Measurements from ENCODE around the gene UBE2M. TPM values are rescaled to one million over a fixed set of nuclear protein-coding genes. Genes with fewer than 3 reads are reported as not detected.

Gene UBE2M
- total and polyA plus RNA-seq, 4 experiments from 2014 or later: 12.4 to 58.3 (median 39.5) TPM

DNA sequence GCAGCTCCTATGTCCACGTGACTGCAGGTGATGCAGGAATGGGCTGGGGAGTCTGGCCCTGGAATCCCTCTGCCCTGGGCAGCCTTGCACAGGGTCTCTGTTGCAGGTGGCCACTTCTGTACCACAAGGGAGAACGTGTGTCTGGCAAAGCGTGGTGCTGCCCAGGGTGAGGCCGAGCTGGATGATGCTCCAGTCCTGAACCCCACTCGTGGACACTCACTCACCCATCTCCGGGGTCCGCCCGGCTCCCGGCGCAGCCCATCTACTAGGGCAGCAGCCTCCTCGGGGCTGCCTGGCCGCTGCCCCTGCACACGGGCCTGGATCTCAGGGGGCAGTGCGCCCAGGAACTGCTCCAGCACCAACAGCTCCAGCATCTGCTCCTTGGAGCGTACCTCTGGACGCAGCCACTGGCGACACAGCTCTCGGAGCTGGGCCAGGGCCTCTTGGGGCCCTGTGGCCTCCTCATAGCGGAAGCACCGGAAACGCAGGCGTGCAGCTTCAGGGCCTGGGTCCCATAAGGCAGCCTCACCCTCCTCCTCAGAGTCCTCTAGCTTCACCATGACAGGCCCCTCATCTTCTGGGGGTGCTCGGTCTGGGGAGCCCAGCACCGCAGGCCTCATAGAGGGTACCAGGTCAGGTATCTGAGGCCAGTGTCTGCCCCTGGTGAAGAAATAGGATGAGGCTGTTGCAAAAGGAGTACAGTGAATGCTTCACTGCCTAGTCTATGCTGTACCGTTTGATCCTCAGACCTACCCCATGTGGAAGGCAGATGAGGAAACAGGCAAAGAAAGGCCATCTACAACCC, 12.6 kb upstream of the UBE2M start:
- no peaks in the 10 kb centered on the region for H3K36me3 ChIP-seq (ENCODE audit: insufficient read depth, low read length)
- peak in 1 of 5 donors; percentile 38 for DNase-seq
- peaks cover 0 to 2% (median 0%) of the 10 kb centered on the region in 8 donors for H3K9me3 Mint-ChIP-seq
- peak overlapping the region in 2 of 7 donors; percentile 96 to 100 for H3K27ac Mint-ChIP-seq
- no peak overlapping the region for H3K4me3 ChIP-seq (ENCODE audit: low read length in 2 of 2)
- H3K27me3 ChIP-seq (ENCODE audit: insufficient read depth, low read length): no peaks in the 10 kb centered on the region
- intact Hi-C loops (cut with micrococcal nuclease): no loop called here
- ChIA-PET POLR2A (ENCODE audit: partially characterized antibody) (interaction anchor here (1.3 to 4.6 kb wide), 6 partner anchors 8 to 51 kb away, joined by 3 to 47 read pairs (median 38); partner anchors contain the start of genes CHMP2A, TRIM28, UBE2M and ZBTB45), CTCF (ENCODE audit: partially characterized antibody) (interaction anchor here (2.4 kb wide), 1 partner anchor 50 kb away, joined by 10 read pairs; the partner anchor contains the start of gene ZBTB45)
- H3K4me1 Mint-ChIP-seq: peaks cover 14 to 36% (median 26%) of the 10 kb centered on the region in 4 donors
- peaks cover 0 to 29% of the 10 kb centered on the region in 2 donors for H3K36me3 Mint-ChIP-seq
- H3K4me1 ChIP-seq (ENCODE audit: insufficient read depth, low read length): peaks cover 27% of the 10 kb centered on the region
- no peak overlapping the region for H3K27ac ChIP-seq (ENCODE audit: low read depth, low read length)
- H3K9me3 ChIP-seq (ENCODE audit: control insufficient read depth in 1 of 2, low read length in 2 of 2): no peaks in the 10 kb centered on the region
- no peak overlapping the region for H3K4me3 Mint-ChIP-seq
- H3K27me3 Mint-ChIP-seq: no peaks in the 10 kb centered on the region

DNA sequence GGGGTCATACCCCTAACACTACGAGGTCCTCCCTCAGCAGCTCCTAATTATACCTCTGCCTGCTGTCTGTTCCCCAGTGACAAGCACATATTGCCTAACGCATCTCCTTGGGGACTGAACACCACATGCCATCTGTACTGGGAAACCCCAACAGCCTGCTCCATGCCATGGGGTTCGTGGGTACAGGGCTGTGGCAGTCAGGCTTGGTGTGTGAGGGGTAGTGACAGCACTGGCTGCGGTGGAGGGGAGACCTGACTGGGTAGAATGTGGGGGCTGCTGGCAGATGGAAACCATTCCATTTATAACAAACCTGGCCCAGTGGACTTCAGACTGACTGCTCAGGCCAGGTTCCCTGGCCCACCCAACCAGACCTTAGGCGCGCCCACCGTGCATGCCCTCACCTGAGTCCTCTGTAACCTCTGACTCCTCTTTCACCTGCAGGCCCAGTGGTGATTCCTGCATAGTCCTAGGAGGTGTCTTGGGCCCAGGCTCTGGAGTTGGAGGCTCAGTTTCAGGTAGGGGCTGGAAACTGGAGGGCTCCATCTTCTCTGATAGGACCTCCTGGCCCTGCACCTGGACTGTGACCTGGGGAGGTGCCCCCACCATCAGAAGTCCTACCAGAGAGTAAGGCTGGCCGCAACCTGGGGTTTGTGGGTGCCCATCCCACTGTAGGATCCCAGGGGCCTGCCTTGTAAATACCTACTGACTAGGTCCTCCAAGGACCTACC, 11.7 kb upstream of the UBE2M start:
- POLR2A ChIA-PET (ENCODE audit: partially characterized antibody): interaction anchor here (1.2 to 4.6 kb wide), 4 partner anchors 7 to 50 kb away, joined by 6 to 47 read pairs (median 43); partner anchors contain the start of genes CHMP2A and ZBTB45
- no peaks in the 10 kb centered on the region for H3K36me3 ChIP-seq (ENCODE audit: insufficient read depth, low read length)
- peaks cover 0 to 23% of the 10 kb centered on the region in 2 donors for H3K36me3 Mint-ChIP-seq
- intact Hi-C loops (cut with micrococcal nuclease): no loop called here
- no peak overlapping the region for H3K27ac ChIP-seq (ENCODE audit: low read depth, low read length)
- H3K4me3 Mint-ChIP-seq: no peak overlapping the region
- no peak overlapping the region for H3K4me3 ChIP-seq (ENCODE audit: low read length in 2 of 2)
- no peaks in the 10 kb centered on the region for H3K9me3 ChIP-seq (ENCODE audit: control insufficient read depth in 1 of 2, low read length in 2 of 2)
- no peaks in the 10 kb centered on the region for H3K27me3 Mint-ChIP-seq
- H3K4me1 ChIP-seq (ENCODE audit: insufficient read depth, low read length): peaks cover 23% of the 10 kb centered on the region
- DNase-seq: no peak
- peaks cover 12 to 31% (median 23%) of the 10 kb centered on the region in 4 donors for H3K4me1 Mint-ChIP-seq
- H3K27me3 ChIP-seq (ENCODE audit: insufficient read depth, low read length): no peaks in the 10 kb centered on the region
- peaks cover 0 to 2% (median 0%) of the 10 kb centered on the region in 8 donors for H3K9me3 Mint-ChIP-seq
- peak overlapping the region in 4 of 7 donors; percentile 8 to 79 (median 38) for H3K27ac Mint-ChIP-seq
- CTCF ChIA-PET (ENCODE audit: partially characterized antibody): no interaction called here

DNA sequence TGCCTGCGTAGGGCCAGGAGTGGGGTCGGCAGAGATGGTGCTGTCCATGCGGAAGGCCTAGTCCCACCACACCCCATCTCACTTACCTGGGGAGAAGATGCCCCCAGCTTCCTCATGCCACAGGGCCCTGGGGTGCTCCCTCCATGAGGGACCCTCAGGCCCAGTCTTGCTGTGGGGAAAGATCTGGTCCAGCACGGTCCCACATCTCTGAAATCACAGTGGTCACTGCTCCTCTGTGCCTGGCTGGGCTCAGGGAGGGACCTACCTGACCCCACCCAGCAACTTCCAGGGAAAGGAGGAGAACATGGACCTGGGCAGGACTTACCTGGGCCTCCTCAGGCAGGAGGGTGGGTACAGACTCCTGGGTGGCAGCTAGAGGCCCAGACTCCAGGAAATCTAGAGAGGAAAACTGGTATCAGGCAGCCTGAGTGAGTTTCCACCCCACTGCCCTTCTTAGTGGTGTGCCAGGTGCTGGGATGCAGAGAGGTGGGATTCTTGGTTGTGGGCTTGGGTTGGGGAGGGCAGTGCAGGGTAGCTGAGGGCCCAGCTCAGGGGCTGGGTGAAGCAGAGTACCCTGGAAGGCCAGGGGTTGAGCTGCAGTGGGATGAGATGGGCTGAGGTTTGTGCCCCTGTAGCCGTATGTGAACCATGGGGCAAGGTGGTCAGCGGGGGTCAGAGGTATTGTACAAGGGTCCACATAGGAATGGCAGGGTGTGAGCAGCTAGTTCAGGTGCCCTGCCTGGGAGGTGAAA, 11.0 kb upstream of the UBE2M start:
- intact Hi-C loops (cut with micrococcal nuclease): no loop called here
- peak overlapping the region in 1 of 8 donors; percentile 35 for H3K4me3 Mint-ChIP-seq
- POLR2A ChIA-PET (ENCODE audit: partially characterized antibody): interaction anchor here (1.2 to 4.6 kb wide), 3 partner anchors 9 to 19 kb away, joined by 6 to 41 read pairs (median 7); partner anchors contain the start of gene CHMP2A

DNA sequence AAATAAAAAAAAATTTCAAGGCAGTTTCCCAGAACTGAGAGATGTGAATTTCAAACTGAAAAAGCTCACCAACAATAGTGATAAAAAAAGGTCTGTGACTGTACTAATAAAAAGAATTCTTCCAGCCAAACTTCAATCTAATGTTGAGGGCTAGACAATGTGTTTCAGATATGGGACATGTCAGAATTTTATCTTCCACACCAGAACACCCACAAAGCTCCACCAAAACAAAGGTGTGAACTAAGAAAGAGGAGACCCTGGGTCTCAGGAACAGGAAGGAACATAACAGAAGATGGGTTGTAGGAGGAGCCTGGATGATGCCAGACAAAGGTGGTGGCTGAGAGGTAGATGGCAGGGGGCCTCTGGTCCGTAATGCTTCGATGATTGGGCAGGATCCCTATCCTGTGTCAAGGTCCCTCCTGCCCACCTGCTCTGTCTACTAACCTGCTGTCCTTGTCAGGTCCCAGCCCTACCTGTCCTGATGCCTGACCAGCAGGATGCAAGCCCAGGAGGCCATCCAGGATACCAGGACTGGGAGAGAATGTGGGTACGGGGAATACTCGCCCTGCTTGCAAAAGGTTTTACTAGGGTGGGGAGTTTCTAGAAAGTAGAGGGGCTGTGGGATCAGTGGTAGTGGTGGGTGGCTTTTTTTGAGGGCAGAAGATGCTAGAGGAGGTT, 10.2 kb upstream of the UBE2M start:
- POLR2A ChIA-PET (ENCODE audit: partially characterized antibody): interaction anchor here (0.9 to 4.6 kb wide), 3 partner anchors 14 to 18 kb away, joined by 4 to 41 read pairs (median 7); partner anchors contain the start of gene CHMP2A
- no peaks in the 10 kb centered on the region for H3K9me3 ChIP-seq (ENCODE audit: control insufficient read depth in 1 of 2, low read length in 2 of 2)
- H3K4me1 ChIP-seq (ENCODE audit: insufficient read depth, low read length): peaks cover 19% of the 10 kb centered on the region
- Mint-ChIP-seq H3K9me3 (peaks cover 0 to 1% (median 0%) of the 10 kb centered on the region in 8 donors), H3K4me3 (no peak overlapping the region), H3K27me3 (no peaks in the 10 kb centered on the region), H3K36me3 (peaks cover 0 to 21% of the 10 kb centered on the region in 2 donors), H3K27ac (peak overlapping the region in 5 of 7 donors; percentile 4 to 77 (median 35)), H3K4me1 (peaks cover 11 to 32% (median 22%) of the 10 kb centered on the region in 4 donors)
- CTCF ChIA-PET (ENCODE audit: partially characterized antibody): interaction anchor here (1.2 kb wide), 1 partner anchor 13 kb away, joined by 3 read pairs; the partner anchor contains the start of gene CHMP2A
- H3K27ac ChIP-seq (ENCODE audit: low read depth, low read length): no peak overlapping the region
- no peak for DNase-seq
- no peak overlapping the region for H3K4me3 ChIP-seq (ENCODE audit: low read length in 2 of 2)
- intact Hi-C loops (cut with micrococcal nuclease): no loop called here
- no peaks in the 10 kb centered on the region for H3K27me3 ChIP-seq (ENCODE audit: insufficient read depth, low read length)
- no peaks in the 10 kb centered on the region for H3K36me3 ChIP-seq (ENCODE audit: insufficient read depth, low read length)

More for the DNA sequence above, 11.0 kb upstream of the UBE2M start:
- Histone ChIP-seq H3K4me1 (ENCODE audit: insufficient read depth, low read length) (peaks cover 19% of the 10 kb centered on the region), H3K36me3 (ENCODE audit: insufficient read depth, low read length) (no peaks in the 10 kb centered on the region), H3K4me3 (ENCODE audit: low read length in 2 of 2) (no peak overlapping the region), H3K27ac (ENCODE audit: low read depth, low read length) (no peak overlapping the region), H3K27me3 (ENCODE audit: insufficient read depth, low read length) (no peaks in the 10 kb centered on the region), H3K9me3 (ENCODE audit: control insufficient read depth in 1 of 2, low read length in 2 of 2) (no peaks in the 10 kb centered on the region)
- no peak for DNase-seq
- Mint-ChIP-seq H3K9me3 (peaks cover 0 to 2% (median 0%) of the 10 kb centered on the region in 8 donors), H3K36me3 (peaks cover 0 to 23% of the 10 kb centered on the region in 2 donors), H3K4me1 (peaks cover 12 to 32% (median 22%) of the 10 kb centered on the region in 4 donors), H3K27me3 (no peaks in the 10 kb centered on the region), H3K27ac (peak overlapping the region in 3 of 7 donors; percentile 8 to 79 (median 23))
- CTCF ChIA-PET (ENCODE audit: partially characterized antibody): no interaction called here

DNA sequence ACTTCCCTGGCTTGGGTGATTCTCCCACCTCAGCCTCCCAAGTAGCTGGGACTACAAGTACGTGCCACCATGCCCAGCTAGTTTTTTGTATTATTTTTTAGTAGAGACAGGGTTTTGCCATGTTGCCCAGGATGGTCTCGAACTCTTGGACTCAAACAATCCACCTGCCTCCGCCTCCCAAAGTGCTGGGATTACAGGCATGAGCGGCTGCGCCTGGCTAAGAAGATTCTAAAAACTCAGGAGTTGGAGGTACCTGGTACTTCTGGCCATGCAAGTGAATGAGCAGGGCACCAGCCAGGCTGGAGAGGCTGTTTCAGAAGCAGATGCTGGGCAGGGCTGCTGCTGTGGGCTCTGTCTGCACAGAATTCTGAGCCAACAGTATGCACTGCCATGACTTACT, 8.6 kb upstream of the UBE2M start:
- H3K4me1 Mint-ChIP-seq: peaks cover 10 to 30% (median 21%) of the 10 kb centered on the region in 4 donors
- no peak overlapping the region for H3K4me3 Mint-ChIP-seq
- Histone ChIP-seq H3K27me3 (ENCODE audit: insufficient read depth, low read length) (no peaks in the 10 kb centered on the region), H3K27ac (ENCODE audit: low read depth, low read length) (no peak overlapping the region), H3K36me3 (ENCODE audit: insufficient read depth, low read length) (no peaks in the 10 kb centered on the region), H3K4me1 (ENCODE audit: insufficient read depth, low read length) (peaks cover 24% of the 10 kb centered on the region), H3K9me3 (ENCODE audit: control insufficient read depth in 1 of 2, low read length in 2 of 2) (no peaks in the 10 kb centered on the region), H3K4me3 (ENCODE audit: low read length in 2 of 2) (no peak overlapping the region)
- CTCF ChIA-PET (ENCODE audit: partially characterized antibody): interaction anchor here (1.7 kb wide), 1 partner anchor 47 kb away, joined by 6 read pairs; the partner anchor contains the start of gene ZBTB45
- POLR2A ChIA-PET (ENCODE audit: partially characterized antibody): interaction anchor here (0.7 to 1.9 kb wide), 3 partner anchors 12 to 53 kb away, joined by 3 to 6 read pairs (median 3); partner anchors contain the start of gene CHMP2A
- peak in 1 of 5 donors; percentile 30 for DNase-seq
- no peaks in the 10 kb centered on the region for H3K9me3 Mint-ChIP-seq
- intact Hi-C loops (cut with micrococcal nuclease): no loop called here
- H3K27me3 Mint-ChIP-seq: no peaks in the 10 kb centered on the region
- H3K36me3 Mint-ChIP-seq: peaks cover 0 to 9% of the 10 kb centered on the region in 2 donors
- H3K27ac Mint-ChIP-seq: no peak overlapping the region

DNA sequence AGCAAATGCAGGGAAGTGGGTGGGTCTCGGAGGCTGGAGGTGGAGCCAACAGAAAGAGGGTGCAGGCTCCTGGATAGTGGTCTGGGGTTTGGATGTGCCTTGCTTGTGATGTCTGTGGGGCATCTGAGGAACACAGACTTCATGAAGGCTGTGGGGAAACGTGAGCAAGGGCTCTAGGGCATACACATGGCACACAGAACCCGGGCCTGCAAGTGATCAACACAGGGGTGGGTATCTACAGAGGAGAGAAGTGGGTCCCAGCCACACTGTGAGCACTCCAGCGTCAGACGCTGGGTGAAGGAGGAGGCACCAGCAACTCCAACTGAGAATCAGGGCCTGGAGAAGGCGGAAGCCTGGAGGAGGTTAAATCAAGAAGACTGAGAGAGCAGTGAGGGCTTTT, 5.4 kb upstream of the UBE2M start:
- Mint-ChIP-seq H3K9me3 (peaks cover 0 to under 1% (median 0%) of the 10 kb centered on the region in 8 donors), H3K4me1 (peaks cover 8 to 57% (median 37%) of the 10 kb centered on the region in 4 donors), H3K36me3 (peaks cover 0 to 11% of the 10 kb centered on the region in 2 donors), H3K27me3 (no peaks in the 10 kb centered on the region), H3K4me3 (peak overlapping the region; percentile 60 to 91 (median 86)), H3K27ac (peak overlapping the region in 6 of 7 donors; percentile 42 to 97 (median 81))
- no peaks in the 10 kb centered on the region for H3K27me3 ChIP-seq (ENCODE audit: insufficient read depth, low read length)
- H3K4me1 ChIP-seq (ENCODE audit: insufficient read depth, low read length): peaks cover 47% of the 10 kb centered on the region
- no peak overlapping the region for H3K27ac ChIP-seq (ENCODE audit: low read depth, low read length)
- H3K36me3 ChIP-seq (ENCODE audit: insufficient read depth, low read length): no peaks in the 10 kb centered on the region
- no peak overlapping the region for H3K4me3 ChIP-seq (ENCODE audit: low read length in 2 of 2)
- POLR2A ChIA-PET (ENCODE audit: partially characterized antibody): interaction anchor here (1.6 to 5.2 kb wide), 4 partner anchors 8 to 44 kb away, joined by 5 to 45 read pairs (median 34); partner anchors contain the start of genes CHMP2A, MZF1, TRIM28 and ZBTB45
- no peaks in the 10 kb centered on the region for H3K9me3 ChIP-seq (ENCODE audit: control insufficient read depth in 1 of 2, low read length in 2 of 2)
- intact Hi-C loops (cut with micrococcal nuclease): no loop called here
- CTCF ChIA-PET (ENCODE audit: partially characterized antibody): interaction anchor here (3.1 kb wide), 1 partner anchor 44 kb away, joined by 12 read pairs; the partner anchor contains the start of gene ZBTB45
- DNase-seq: no peak

All from CD4-positive, alpha-beta memory T cell (primary cell).